ENCODE data around the gene ALDH1A1. TPM values are rescaled to one million over a fixed set of nuclear protein-coding genes. Genes with fewer than 3 reads are reported as not detected.

Gene ALDH1A1
- total RNA-seq, 1 donor from 2014 or later, result 277 TPM

DNA sequence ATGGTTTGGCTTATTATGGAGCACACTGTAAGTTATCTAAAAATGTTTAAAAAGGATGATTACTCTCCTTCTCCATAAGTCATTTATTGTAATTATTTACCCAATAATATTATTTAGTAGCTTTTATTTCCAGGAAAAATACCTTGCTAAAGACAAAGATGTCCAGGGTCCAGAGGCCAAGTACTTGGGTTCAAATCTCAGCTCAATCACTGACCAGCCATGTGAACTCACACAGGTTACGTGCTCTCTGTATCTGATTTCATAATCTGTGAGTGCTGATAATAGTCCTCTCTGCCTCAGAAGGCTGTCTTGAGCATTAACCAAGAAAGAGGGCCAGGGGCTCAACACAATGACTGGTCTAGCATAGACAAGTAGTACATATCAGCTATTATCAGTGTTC is 27.0 kb downstream of the ALDH1A1 start:
- intact Hi-C loops (cut with DNase I), result no loop called here
- ATAC-seq (no peak), DNase-seq (ENCODE audit: low spot score) (no peak)

DNA sequence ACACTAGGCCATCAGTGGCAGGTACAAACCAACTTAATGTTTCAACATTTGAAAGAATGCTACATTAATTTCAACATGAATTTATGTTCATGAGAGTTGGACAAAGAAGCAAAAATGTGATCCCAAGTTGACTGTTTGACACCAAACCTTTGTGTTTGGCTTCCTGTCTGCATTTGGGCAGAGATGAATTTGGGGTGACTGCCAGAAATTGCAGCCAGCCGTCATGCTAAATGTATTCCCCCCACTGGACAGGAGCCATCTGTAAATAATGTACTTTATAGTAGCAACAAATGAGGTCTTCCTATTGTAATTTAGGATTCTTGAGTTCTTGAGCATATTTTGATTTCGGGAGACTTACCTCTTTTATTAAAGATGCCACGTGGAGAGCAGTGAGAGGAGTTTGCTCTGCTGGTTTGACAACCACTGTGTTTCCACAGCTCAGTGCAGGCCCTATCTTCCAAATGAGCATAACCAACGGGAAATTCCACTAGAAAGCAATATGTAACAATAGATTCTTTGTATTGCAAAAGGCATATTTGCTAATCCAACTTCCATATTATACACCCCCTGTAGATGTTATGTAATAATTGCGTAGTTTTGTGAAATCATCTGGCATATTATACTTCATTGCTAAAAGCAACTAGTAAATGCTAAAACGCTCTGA is 27.6 kb downstream of the ALDH1A1 start:
- intact Hi-C loops (cut with DNase I), result no loop called here
- ATAC-seq, result peak; percentile 51

DNA sequence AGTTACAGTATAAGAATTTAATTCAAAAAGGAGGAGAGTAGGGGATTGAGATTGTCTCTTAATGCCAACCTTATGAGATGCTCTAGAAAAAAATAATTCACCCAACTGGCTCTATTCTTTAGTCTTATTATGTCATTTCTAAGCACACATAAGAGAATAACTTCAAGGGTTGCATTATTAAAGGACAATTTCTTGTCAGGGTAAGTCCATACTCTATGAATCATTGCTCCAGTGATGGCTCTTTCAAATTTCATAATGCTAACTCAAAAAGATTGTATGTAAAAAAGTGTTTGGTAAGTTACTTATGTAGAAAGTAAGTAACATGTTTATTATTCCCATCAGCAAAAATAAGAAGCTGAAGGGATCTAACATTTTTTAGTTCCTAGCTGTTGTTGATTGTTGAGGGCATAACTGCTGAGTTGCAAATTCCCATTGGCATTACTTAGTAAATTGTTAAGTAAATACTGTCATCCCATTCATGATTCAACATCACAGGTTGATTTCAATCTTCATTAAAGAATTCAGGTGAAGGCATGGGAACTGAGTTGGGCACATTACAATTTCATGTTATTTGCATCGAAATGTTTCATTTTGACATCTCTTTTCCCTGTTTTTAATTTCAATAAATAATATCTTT is 28.6 kb downstream of the ALDH1A1 start:
- DNase-seq (ENCODE audit: low spot score) (no peak), ATAC-seq (no peak)
- intact Hi-C loops (cut with DNase I), result no loop called here

More for the DNA sequence above, 27.6 kb downstream of the ALDH1A1 start:
- DNase-seq (ENCODE audit: low spot score), result no peak

DNA sequence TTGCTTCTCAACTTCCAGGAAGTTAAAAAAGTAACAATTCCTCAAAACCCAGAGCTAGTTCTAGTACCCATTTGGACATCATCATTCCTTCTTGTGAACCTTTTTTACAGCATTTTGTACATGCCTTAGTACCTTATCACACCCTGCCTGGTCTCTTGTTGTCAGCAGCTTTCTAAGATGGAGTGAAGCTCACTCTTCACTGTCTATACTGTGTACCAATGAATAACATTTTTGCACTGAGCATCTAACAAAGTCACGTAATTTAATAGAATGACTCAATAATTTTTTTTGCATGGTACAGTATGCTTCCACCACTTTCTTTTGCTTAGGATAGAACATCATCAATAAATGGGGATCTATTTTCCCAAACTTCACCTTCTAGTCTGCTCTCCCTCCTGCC is 29.8 kb downstream of the ALDH1A1 start:
- no peak for DNase-seq (ENCODE audit: low spot score)
- intact Hi-C loops (cut with DNase I), result no loop called here
- ATAC-seq, result no peak

DNA sequence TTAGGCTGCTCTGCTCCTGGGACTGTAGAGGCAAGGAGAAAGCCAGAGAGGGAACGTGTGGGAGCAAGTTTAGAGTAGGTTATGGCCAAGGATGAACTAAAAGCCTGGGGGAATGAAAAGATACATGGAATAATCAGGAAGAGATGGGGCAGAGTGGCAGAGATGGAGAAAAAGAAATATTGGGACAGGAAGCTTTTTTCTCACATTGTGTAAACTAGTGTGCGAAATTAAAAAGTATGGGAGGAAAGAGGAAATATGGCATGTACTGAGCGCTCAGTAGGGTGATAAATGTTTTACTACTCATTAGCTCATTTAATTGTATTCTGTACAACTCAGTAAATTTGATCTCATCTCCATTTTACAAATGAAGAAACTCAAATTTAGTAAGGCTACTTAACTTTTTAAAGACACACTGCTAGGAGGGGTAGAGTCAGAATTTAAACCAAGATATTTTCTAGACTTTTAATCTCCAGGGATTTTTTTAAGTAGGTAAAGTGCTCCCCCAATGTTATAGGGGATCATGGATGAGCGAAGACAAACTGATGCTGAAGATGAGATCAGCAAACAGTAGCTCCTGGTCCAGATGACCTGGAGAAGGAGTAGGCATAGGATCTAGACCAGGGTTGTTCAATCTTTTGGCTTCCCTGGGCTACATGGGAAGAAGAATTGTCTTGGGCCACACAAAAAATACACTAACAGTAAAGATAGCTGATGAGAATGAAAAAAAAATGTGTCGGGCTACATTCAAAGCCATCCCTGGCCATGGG is 30.8 kb downstream of the ALDH1A1 start:
- intact Hi-C loops (cut with DNase I), result no loop called here
- ATAC-seq (no peak), DNase-seq (ENCODE audit: low spot score) (no peak)

DNA sequence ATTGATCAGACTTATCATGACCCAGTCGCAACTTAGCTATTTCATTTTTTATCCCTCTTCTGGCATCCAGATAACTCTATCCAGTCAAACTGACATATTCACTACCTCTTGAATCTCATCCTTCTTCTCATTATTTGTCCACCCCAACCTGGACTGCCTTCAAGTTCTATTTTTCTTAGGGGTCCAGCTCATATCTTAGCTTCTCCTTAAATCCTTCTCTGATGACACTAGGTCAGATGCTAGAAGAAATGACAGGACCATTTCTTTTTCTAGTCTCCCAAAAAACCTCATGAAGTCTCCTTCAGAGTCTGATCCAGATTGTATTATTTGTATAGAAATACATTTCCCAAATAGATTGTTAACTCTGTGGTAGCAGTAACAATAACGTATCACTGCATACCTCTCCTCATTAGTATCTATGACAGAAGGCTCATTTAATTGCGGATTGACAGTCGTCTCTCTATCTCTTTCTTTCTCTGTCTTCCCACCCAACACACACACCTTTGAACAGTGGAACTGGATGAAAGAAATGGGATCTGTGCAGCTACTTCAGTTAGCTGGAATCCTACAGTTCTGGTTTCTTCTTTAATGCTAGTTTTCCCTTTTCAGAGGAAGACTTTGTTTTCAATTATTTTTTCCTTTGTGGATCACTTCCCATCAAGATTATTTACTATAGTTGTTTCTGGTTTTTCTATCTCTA is 33.5 kb downstream of the ALDH1A1 start:
- intact Hi-C loops (cut with DNase I), result no loop called here
- ATAC-seq (no peak), DNase-seq (ENCODE audit: low spot score) (no peak)

DNA sequence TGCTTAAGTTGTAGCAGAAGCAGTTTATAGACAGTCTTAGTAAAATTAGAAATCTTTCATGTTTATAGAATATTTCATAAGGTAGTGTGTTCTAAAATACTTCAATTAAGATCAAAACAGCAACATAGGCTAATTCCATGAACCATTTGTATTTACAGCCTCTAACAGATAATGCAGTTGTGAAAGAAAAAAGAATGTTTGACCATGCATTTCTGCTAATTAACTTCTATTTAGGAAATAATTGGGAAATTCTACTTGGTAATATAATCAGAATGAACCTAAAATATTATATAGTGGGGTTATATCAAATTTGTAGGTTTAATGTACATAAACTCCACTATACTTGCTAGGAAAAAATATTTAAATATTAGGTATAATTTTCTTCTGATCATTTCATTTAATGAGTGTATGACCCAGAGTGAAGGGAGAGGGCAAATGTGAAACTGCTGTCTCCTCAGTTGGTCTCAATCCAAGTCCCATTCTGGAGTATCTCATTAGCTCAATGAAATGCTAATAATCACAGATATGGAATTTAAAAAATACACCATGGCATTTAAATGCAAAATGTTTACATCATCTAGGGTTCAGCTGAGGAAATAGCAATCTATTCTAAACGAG is 34.9 kb downstream of the ALDH1A1 start:
- intact Hi-C loops (cut with DNase I), result no loop called here
- ATAC-seq (no peak), DNase-seq (ENCODE audit: low spot score) (no peak)

DNA sequence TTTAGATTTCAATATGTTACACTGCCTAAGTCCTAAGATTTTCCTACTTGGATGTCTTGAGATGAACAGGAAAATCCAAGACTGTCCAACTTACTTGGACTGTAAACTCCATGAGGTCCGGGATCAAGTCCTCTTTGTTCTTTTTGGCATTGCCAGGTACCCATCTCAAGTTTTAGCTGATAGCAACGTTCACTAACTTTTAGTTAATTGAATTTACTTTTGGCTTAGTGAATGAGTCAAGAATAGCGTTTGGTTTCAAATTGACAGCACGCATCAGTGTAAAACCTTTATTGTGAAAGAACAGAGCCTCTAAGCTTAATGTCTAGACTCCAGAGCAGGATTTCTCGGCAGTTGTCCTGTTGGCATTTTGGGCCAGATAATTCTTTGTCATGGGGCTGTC is 37.2 kb downstream of the ALDH1A1 start:
- ATAC-seq (no peak), DNase-seq (ENCODE audit: low spot score) (no peak)
- intact Hi-C loops (cut with DNase I), result no loop called here

DNA sequence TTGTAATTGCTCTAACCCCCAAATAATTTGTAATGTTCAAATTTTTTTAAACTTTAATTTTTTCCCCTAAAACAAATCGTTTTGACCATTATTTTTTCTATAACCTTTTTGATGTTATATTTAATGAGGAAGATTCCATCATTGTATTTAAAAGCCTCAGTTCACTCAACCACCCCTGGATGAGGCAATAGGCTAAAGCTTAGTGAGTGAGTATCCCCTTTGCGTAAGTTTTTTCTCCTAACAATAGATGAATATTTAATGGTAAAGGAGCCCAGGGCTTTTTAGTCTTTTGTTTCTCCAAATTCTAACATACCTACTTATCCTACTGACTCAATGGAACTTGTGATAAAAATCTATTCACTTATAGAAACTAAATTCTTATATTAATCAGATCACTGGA is 38.1 kb downstream of the ALDH1A1 start:
- ATAC-seq, result no peak
- DNase-seq (ENCODE audit: low spot score), result no peak
- intact Hi-C loops (cut with DNase I), result no loop called here

DNA sequence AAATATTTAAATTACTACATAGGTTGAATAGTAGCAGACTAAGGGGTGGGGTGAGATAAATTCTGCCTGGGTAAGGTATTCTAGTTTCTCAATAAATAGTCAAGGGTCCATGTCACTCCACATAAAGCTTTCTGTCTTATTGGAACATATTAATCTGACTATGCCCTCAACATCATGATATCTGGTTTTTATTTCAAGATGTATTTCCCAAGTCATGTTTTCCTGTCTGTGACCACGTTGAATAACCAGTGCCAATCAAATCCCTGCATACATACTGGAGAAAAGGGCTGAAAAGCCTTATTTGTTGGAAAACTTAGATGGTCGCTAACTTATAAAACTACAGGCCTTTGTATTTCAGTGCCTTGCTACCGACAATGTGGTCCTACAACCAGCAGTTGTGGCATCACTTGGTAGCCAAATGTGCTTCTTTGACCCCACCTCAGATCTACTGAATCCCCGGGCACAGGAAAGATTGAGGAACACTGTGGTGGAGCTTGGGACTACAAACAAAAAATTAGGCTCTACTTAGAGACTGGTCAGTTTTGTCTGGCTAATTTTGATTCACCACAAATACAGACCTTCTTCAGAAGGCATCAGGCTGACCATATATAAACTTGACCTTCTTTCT is 39.4 kb downstream of the ALDH1A1 start:
- intact Hi-C loops (cut with DNase I), result no loop called here
- ATAC-seq, result peak; percentile 40
- no peak for DNase-seq (ENCODE audit: low spot score)

DNA sequence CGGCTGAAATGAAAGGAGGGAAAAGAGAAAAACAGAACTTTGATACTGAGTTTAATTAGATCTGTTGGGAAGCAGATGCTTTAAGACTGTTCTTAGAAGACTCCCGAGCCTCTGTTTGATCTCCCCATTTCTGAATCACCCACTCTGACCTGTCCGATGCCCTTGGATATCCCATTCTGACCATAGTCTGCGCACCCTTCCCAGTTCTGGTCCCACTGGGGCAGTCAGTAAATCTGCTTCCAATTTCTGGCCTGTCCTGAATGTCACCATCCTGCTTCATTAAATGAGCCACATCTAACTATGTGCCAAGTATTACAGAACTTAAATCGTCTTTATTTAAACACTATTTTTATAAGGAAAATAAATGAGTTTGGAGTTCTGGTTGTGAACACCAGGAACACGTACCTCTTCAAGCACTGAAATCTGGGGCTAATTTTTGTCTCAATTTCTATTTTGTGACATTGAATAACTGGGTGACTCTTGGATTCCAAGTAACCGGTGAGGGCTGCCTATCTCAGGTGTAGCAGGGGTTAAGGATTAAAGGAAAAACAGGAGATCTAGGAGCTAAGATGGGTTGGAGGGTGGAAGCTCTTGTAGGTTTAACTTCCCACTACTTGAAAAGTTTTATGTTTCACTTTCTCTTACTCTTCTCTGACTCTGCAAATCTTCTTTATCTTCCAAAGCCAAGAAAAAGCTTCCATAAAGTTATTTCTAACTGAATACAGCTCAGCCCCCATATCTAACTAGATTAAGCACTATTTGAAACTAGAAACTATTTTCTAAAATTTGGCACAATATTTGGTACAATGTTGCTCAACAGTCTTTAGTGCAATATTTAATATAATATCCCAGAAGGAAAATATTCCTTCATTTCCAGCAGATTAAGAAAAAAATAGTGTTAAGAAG is 40.1 kb downstream of the ALDH1A1 start:
- intact Hi-C loops (cut with DNase I), result no loop called here
- peak; percentile 87 for ATAC-seq

DNA sequence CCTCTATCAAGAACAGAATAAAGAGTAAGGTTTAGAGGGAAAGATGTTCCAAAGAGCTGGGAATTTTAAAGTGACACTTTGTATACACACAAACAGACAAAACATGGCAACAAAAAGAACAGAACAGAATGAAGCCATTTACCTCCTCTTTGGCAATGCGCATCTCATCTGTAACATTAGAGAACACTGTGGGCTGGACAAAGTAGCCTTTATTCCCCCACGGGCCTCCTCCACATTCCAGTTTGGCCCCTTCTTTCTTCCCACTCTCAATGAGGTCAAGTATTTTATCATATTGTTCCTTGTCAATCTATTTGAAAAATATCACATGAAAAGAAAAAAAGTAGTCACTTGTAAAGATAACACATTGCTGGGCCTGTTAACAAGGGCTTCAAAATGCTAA is 41.0 kb downstream of the ALDH1A1 start:
- DNase-seq (ENCODE audit: low spot score) (no peak), ATAC-seq (peak; percentile 48)
- intact Hi-C loops (cut with DNase I), result no loop called here

More for the DNA sequence above, 40.1 kb downstream of the ALDH1A1 start:
- DNase-seq (ENCODE audit: low spot score), result no peak

DNA sequence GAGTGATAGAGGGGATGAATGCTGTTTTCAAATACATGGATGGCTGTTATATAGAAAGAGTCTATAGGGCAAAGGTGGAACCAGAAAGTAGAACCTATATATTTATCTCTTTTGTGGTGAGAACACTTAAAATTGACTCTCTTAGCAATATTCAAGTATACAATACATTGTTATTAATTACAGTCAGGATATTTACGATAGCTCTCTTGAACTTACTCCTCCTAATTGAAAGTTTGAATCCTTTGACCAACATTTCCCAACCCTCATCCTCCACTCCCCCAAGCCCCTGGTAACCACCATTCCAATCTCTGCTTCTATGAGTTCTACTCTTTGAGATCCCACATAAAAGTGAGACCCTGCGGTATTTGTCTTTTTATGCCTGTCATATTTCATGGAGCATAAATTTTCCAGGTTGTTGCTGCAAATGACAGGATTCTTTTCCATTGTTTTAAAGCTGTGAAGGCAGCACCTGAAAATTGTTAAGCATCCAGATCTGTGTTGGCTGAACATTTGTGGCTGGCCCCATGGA is 41.5 kb downstream of the ALDH1A1 start:
- ATAC-seq (no peak), DNase-seq (ENCODE audit: low spot score) (no peak)
- intact Hi-C loops (cut with DNase I), result no loop called here

DNA sequence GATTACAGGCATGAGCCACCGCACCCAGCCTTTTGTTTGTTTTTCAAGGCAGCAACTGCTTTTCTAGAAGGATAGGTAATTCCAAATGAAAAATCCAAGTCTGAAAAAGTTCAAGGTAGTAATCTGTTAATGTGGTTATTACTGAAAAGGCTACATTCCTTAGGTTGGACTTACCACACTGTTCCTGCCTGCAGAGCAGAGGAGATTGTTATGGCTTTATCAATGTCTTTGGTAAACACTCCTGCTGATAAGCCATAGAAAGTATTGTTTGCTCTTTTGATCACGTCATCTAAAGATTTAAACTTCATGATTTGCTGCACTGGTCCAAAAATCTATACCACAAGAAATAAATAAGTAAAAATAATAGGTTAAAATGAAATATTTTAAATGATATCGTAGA is 43.4 kb downstream of the ALDH1A1 start:
- no peak for DNase-seq (ENCODE audit: low spot score)
- intact Hi-C loops (cut with DNase I), result no loop called here

DNA sequence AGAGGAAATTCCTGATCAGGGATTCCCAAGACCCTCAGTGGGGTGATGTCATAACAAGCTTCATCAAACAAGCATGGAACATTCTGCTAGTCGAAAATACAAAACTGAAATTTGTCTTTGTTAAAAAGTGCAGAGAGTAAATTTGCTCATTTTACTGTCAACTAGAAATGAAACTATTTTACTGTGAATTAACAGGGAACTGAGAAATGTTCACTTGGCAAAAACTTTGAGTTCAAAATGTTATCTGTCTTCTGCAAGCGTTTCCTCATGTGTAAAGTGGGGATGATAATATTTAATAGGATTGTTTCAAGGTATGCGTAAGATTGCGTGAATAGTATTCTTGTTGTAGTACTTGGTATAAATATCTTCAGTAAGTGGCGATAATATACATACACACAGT is 45.4 kb downstream of the ALDH1A1 start:
- intact Hi-C loops (cut with DNase I), result no loop called here
- ATAC-seq (no peak), DNase-seq (ENCODE audit: low spot score) (no peak)

More for the DNA sequence above, 43.4 kb downstream of the ALDH1A1 start:
- ATAC-seq, result no peak

DNA sequence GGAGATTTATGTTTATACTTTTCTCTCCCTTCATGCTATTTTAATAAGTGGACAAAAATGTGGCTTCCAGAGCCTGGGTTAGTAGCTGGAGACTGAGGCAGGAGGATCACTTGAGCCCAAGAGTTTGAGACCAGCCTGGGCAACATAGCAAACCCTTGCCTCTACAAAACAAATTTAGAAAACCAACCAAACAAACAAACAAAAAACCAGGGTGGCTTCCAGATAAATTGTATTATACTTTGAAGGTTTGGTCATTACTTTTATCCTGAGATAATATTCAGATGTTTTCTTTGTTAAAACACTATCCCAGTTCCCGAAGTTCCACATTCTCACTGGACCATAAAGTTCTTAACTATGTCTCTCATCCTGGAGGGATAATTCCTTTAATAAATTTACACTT is 46.0 kb downstream of the ALDH1A1 start:
- ATAC-seq (no peak), DNase-seq (ENCODE audit: low spot score) (no peak)
- intact Hi-C loops (cut with DNase I), result no loop called here
